ENCODE measurements around the gene KISS1R.

- TF ChIP-seq GATA2 (IDR thresholded peaks at IDR 0.05; ENCODE audit: low read depth, low read length) = no peak
- TF ChIP-seq GATA3 (IDR thresholded peaks at IDR 0.05; ENCODE audit: low read depth, low read length) = no peak
These were observed 36.5 kb downstream of the KISS1R start for GRCh38 chr19:953445-954271.
